ENCODE results near the gene EYA3.

DNA sequence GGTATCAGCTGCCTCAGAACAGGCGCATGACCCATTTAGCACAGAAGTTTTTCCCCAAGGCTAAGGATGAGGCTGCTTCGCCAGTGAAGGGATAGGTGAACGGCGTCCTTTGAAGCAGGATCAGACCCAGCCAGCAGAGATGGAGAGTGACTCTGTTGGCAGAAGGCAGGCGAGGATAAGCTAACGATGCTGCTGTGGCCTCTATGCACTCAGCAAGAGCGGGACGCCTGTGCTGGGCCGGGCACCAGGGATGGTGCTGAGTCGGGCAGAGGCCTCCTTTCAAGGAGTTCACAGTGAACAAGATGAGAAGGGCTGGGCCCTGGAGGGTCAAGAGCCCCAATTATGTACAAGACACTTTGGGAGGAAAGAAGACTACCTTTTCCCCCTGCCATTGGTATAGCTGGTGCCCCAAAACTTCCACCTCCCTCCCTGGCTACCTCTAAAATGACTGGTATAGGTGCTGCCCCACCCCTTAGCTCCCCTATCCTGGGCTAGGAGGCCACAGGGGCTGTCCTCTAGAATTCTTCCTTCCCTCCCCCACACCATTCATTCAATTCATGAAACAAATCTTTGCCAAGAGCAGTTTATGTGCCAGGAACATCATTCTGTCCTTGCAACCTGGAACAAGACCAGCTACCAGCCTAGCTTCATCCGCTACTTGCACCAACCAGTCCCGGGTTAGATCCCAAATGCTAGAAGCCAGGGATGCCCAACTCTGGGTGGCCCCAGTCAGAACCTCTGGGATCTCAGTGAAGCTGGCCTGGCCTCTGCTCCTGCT lies 121.1 kb downstream of the EYA3 start:
- TF ChIP-seq, protein P1, sequence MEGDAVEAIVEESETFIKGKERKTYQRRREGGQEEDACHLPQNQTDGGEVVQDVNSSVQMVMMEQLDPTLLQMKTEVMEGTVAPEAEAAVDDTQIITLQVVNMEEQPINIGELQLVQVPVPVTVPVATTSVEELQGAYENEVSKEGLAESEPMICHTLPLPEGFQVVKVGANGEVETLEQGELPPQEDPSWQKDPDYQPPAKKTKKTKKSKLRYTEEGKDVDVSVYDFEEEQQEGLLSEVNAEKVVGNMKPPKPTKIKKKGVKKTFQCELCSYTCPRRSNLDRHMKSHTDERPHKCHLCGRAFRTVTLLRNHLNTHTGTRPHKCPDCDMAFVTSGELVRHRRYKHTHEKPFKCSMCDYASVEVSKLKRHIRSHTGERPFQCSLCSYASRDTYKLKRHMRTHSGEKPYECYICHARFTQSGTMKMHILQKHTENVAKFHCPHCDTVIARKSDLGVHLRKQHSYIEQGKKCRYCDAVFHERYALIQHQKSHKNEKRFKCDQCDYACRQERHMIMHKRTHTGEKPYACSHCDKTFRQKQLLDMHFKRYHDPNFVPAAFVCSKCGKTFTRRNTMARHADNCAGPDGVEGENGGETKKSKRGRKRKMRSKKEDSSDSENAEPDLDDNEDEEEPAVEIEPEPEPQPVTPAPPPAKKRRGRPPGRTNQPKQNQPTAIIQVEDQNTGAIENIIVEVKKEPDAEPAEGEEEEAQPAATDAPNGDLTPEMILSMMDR (IDR thresholded peaks at IDR 0.05), result no peak
- no peak for TF ChIP-seq ZFX (IDR thresholded peaks at IDR 0.05; ENCODE audit: borderline replicate concordance)

Data from 22Rv1 (cell line).